NCI-H2029 treated with DMSO at 0.1 percent for 48 hours (cell line): ENCODE measurements around the gene ITGAD.

Source experiments
- DNase-seq: peaks from one replicate; lab custom pipeline; 2025; lab: John Stamatoyannopoulos, UW

Gene ITGAD

GRCh38 chr16:31393056-31393455, at the start of gene ITGAD:
Gene ITGAD, plus strand, starts transcription at chr16:31393335. Its CDS starts 26 bp downstream, at chr16:31393361.
- no peak for DNase-seq

GRCh38 chr16:31344712-31345111, 48.4 kb upstream of the ITGAD start:
- DNase-seq, result no peak

GRCh38 chr16:31347445-31347844, 45.7 kb upstream of the ITGAD start:
- no peak for DNase-seq

- DNase-seq, result no peak
These were observed 44.6 kb upstream of the ITGAD start for GRCh38 chr16:31348579-31348978.

- DNase-seq, result no peak
These were observed 42.7 kb upstream of the ITGAD start for GRCh38 chr16:31350275-31351005.

- no peak for DNase-seq
These were observed 41.7 kb upstream of the ITGAD start for GRCh38 chr16:31351246-31351941.

GRCh38 chr16:31351942-31352325, 41.2 kb upstream of the ITGAD start:
- no peak for DNase-seq

- DNase-seq, result no peak
These were observed 40.6 kb upstream of the ITGAD start for GRCh38 chr16:31352376-31353115.

- DNase-seq, result no peak
These were observed 38.5 kb upstream of the ITGAD start, which contains the start of gene ITGAX for GRCh38 chr16:31354394-31355291. Gene ITGAX, plus strand, starts transcription at chr16:31355176. Its CDS starts 79 bp downstream, at chr16:31355255.

GRCh38 chr16:31355431-31356100, 37.6 kb upstream of the ITGAD start:
- no peak for DNase-seq

- no peak for DNase-seq
These were observed 36.4 kb upstream of the ITGAD start for GRCh38 chr16:31356566-31357323.

- DNase-seq, result no peak
These were observed 35.6 kb upstream of the ITGAD start for GRCh38 chr16:31357324-31358109.

GRCh38 chr16:31360251-31360650, 32.9 kb upstream of the ITGAD start:
- no peak for DNase-seq

GRCh38 chr16:31361201-31362110, 31.7 kb upstream of the ITGAD start:
- no peak for DNase-seq

- no peak for DNase-seq
These were observed 30.4 kb upstream of the ITGAD start for GRCh38 chr16:31362476-31363405.

GRCh38 chr16:31363721-31364120, 29.4 kb upstream of the ITGAD start:
- DNase-seq, result no peak

GRCh38 chr16:31364421-31364820, 28.7 kb upstream of the ITGAD start:
- no peak for DNase-seq
